Smooth muscle cell (in vitro differentiated cells): ENCODE results near the gene OPCML. TPM values are rescaled to one million over a fixed set of nuclear protein-coding genes. Genes with fewer than 3 reads are reported as not detected.

Experiments used
- DNase-seq: peaks from one replicate; lab custom pipeline; 2025; ENCODE audit not compliant: unreplicated experiment; lab: John Stamatoyannopoulos, UW
- H2AFZ ChIP-seq: fragments of 200-600 bp; sonication (generic); 2 replicates; pipeline ENCODE4 v1.6.0; 2016; ENCODE audit warnings: antibody characterized with exemption, low read depth, mild to moderate bottlenecking
- H3F3A ChIP-seq: fragments of 200-600 bp; sonication (generic); 2 replicates; pipeline ENCODE4 v1.6.0; 2017; ENCODE audit warnings: antibody characterized with exemption, low read depth
- H3K27ac ChIP-seq: fragments of 200-600 bp; sonication (generic); 2 replicates; pipeline ENCODE4 v1.5.1; 2016; ENCODE audit warnings: low read depth, mild to moderate bottlenecking
- H3K27me3 ChIP-seq: fragments of 200-600 bp; sonication (generic); 2 replicates; pipeline ENCODE4 v1.6.1; 2016; ENCODE audit warnings: low read depth, mild to moderate bottlenecking
- H3K36me3 ChIP-seq: fragments of 200-600 bp; sonication (generic); 2 replicates; pipeline ENCODE4 v1.5.1; 2016; ENCODE audit warnings: low read depth
- H3K4me1 ChIP-seq: fragments of 200-600 bp; sonication (generic); 2 replicates; pipeline ENCODE4 v1.5.1; 2016; ENCODE audit warnings: low read depth
- H3K4me2 ChIP-seq: fragments of 200-600 bp; sonication (generic); 2 replicates; pipeline ENCODE4 v1.6.0; 2016; ENCODE audit warnings: mild to moderate bottlenecking
- H3K4me3 ChIP-seq: fragments of 200-600 bp; sonication (generic); 2 replicates; pipeline ENCODE4 v1.5.1; 2016; ENCODE audit warnings: mild to moderate bottlenecking
- H3K79me2 ChIP-seq: fragments of 200-600 bp; sonication (generic); 2 replicates; pipeline ENCODE4 v1.6.0; 2016; ENCODE audit warnings: low read depth, mild to moderate bottlenecking
- H3K9ac ChIP-seq: fragments of 200-600 bp; sonication (generic); 2 replicates; pipeline ENCODE4 v1.6.0; 2016; ENCODE audit warnings: low read depth
- H3K9me3 ChIP-seq: fragments of 200-600 bp; sonication (generic); replicated peaks from 2 replicates; pipeline ENCODE4 v1.5.1; 2016; ENCODE audit warnings: low read depth
- H4K20me1 ChIP-seq: fragments of 200-600 bp; sonication (generic); 2 replicates; pipeline ENCODE4 v1.6.0; 2016; ENCODE audit warnings: low read depth
- WGBS: methylation state at CpG from one replicate; pipeline ENCODE4 v1.1.7; 2016; ENCODE audit warnings: low lambda C conversion rate; 5-methylcytosine and 5-hydroxymethylcytosine counted together
- polyA plus RNA-seq: library from polyadenylated mRNA; unstranded; fragments of >200 nt; fragmentation: Nextera tagmentation; extraction: Ambion mirVana; gene quantifications from 2 replicates; pipeline ENCODE4 v1.2.1, GENCODE V29; 2016
- total RNA-seq: library from RNA; depleted of rRNA; stranded (reverse); fragments of >200 nt; gene quantifications from 2 replicates; pipeline ENCODE4 v1.2.3, GENCODE V29; 2014
- TF ChIP-seq, protein P1 (sequence below): fragments of 200-600 bp; sonication (generic); IDR thresholded peaks from 2 replicates; pipeline ENCODE4 v1.5.1; 2017; ENCODE audit warnings: borderline replicate concordance, mild to moderate bottlenecking, antibody characterized with exemption; ENCODE audit not compliant: insufficient read depth, poor library complexity, severe bottlenecking

The OPCML gene
- total and polyA plus RNA-seq, 2 experiments from 2014 or later, result 0.42 to 0.58 TPM

DNA sequence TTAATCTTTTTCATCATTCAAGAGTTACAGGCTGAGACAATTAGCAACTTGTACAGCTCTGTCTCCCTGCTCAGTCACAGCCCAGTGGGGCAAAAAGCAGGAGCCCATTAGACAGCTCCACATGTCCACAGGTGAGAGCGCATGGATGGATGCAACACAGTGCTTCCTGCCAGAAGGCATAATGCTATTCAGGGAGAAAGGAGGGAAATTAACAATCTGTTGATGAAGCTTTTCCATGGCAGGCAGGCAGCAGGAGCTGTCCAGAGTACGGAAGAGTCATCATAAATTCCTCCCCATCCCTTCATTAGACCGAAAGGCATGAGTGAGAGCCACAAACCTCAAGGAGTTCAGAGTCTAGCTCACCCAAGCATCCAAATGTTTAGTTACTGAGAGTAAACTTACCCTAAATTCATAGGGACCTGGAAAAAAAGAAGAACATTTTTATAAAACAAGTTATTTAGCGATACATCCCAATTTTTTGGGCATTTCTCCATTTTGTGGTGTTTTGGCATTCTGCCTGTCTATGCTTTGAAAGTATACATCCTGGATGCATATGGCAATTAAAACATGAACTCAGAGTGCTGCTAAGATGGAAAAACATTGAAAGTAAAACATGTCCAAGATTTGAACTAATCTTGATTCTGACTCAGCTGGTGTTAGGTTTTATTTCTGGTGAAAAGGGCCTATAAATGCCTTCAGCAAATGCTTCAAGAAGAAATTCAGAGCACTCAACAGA lies 428.1 kb downstream of the OPCML start:
- Histone ChIP-seq H3K27ac (no peak overlapping the region), H3F3A (no peaks in the 10 kb centered on the region), H3K9me3 (no peaks in the 10 kb centered on the region), H3K79me2 (no peaks in the 10 kb centered on the region), H3K4me2 (no peak overlapping the region), H4K20me1 (no peaks in the 10 kb centered on the region), H3K4me3 (no peak overlapping the region), H2AFZ (no peak overlapping the region), H3K36me3 (no peaks in the 10 kb centered on the region), H3K4me1 (no peaks in the 10 kb centered on the region), H3K9ac (no peak overlapping the region), H3K27me3 (no peaks in the 10 kb centered on the region)
- TF ChIP-seq, protein P1, sequence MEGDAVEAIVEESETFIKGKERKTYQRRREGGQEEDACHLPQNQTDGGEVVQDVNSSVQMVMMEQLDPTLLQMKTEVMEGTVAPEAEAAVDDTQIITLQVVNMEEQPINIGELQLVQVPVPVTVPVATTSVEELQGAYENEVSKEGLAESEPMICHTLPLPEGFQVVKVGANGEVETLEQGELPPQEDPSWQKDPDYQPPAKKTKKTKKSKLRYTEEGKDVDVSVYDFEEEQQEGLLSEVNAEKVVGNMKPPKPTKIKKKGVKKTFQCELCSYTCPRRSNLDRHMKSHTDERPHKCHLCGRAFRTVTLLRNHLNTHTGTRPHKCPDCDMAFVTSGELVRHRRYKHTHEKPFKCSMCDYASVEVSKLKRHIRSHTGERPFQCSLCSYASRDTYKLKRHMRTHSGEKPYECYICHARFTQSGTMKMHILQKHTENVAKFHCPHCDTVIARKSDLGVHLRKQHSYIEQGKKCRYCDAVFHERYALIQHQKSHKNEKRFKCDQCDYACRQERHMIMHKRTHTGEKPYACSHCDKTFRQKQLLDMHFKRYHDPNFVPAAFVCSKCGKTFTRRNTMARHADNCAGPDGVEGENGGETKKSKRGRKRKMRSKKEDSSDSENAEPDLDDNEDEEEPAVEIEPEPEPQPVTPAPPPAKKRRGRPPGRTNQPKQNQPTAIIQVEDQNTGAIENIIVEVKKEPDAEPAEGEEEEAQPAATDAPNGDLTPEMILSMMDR, result no peak
- DNase-seq, result no peak
- 89% methylated on average over 4 of the region's 4 CpGs for WGBS

DNA sequence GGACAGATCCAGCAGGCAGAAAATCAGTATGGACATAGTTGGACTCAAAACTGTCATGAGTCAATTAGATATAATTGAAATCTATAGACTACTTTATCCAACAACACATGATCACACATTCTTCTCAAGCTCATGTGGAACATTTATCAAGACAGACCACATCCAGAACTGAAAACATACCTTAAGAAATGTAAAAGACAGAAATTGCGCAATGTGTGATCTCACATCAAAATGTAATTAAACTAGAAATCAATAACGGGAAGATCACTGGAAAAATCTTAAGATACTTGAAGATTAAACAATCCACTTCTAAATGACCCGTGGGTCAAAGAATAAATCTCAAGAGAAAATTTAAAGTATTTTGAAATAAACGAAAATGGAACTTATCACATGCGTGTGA lies 435.3 kb downstream of the OPCML start:
- H3K36me3 ChIP-seq, result no peaks in the 10 kb centered on the region
- H4K20me1 ChIP-seq, result no peaks in the 10 kb centered on the region
- H3K4me2 ChIP-seq, result no peak overlapping the region
- H3K4me3 ChIP-seq, result no peak overlapping the region
- no peak overlapping the region for H3K27ac ChIP-seq
- TF ChIP-seq, protein P1, result no peak
- H3K4me1 ChIP-seq, result no peaks in the 10 kb centered on the region
- no peak overlapping the region for H3K9ac ChIP-seq
- peaks cover 13% of the 10 kb centered on the region for H3K27me3 ChIP-seq
- no peaks in the 10 kb centered on the region for H3K79me2 ChIP-seq
- no peak for DNase-seq
- no peak overlapping the region for H2AFZ ChIP-seq
- H3K9me3 ChIP-seq, result no peaks in the 10 kb centered on the region
- H3F3A ChIP-seq, result no peaks in the 10 kb centered on the region
- 89% methylated on average over 5 of the region's 5 CpGs for WGBS

DNA sequence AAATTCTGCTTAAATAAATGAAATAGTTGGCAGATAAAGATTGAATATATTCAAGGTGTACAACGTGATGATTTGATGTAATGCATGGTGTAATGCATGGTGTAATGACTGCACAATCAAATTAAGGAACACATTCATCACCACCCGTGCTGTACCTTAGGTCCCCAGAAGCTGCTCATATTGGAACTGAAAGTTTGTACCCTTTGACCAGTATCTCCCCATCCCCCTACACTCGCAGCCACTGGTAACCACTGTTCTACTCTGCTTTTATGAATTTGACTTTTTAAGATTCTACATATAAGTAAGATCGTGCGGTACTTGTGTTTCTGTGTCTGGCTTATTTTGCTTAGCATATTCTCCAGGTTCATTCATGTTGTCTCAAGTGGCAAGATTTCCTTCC lies 445.8 kb downstream of the OPCML start:
- Histone ChIP-seq H3K79me2 (no peaks in the 10 kb centered on the region), H3K27ac (no peak overlapping the region), H3K4me2 (no peak overlapping the region), H3K4me3 (no peak overlapping the region), H3F3A (no peaks in the 10 kb centered on the region), H3K9ac (no peak overlapping the region), H3K9me3 (no peaks in the 10 kb centered on the region), H2AFZ (no peak overlapping the region), H3K36me3 (no peaks in the 10 kb centered on the region), H3K27me3 (peaks cover 82% of the 10 kb centered on the region), H4K20me1 (no peaks in the 10 kb centered on the region), H3K4me1 (no peaks in the 10 kb centered on the region)
- TF ChIP-seq, protein P1, result no peak
- 83% methylated on average over 5 of the region's 5 CpGs for WGBS
- no peak for DNase-seq

DNA sequence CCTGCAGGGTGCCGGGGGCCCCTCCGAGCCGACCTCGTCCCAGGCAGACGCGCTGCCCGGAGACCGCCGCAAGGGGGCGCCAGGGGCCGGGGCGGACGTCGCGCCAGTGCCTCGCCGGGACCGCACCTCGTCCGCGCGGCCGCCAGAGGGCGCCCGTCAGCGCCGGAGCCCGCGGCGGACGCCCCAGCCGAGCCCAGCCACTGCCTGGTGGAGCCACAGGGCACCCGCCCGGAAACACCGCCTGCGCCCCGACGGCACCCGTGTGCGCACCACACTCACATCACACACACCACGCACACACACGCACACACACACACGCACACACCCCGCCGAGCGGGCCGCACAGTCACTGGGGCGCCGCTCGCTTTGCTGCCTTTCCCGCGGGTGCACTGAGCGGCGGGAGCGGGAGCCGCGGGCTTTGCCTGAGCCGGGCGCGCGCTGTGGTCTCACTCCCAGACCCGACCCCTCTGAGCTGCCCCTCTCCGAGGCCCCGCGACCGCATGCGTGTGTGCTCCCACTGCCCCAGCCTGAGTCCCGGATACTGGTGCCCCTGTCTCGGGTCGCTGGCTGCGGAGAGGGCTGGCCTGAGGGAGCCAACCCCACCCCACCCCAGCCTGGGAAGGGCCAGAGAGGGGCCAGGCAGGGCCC lies 449.3 kb downstream of the OPCML start:
- Histone ChIP-seq H3K9me3 (no peaks in the 10 kb centered on the region), H2AFZ (peak overlapping the region; percentile 89), H3K4me1 (no peaks in the 10 kb centered on the region), H4K20me1 (no peaks in the 10 kb centered on the region), H3K4me2 (peak overlapping the region; percentile 93), H3F3A (no peaks in the 10 kb centered on the region), H3K27me3 (peaks cover 89% of the 10 kb centered on the region), H3K79me2 (no peaks in the 10 kb centered on the region), H3K4me3 (peak overlapping the region; percentile 57), H3K27ac (no peak overlapping the region), H3K9ac (no peak overlapping the region), H3K36me3 (no peaks in the 10 kb centered on the region)
- TF ChIP-seq, protein P1, result peak; percentile 92
- WGBS, result 1% methylated on average over 48 of the region's 71 CpGs
- peak; percentile 23 for DNase-seq
